Esophagus muscularis mucosa (tissue), 4 donors: ENCODE measurements around the gene MDGA2. TPM values are rescaled to one million over a fixed set of nuclear protein-coding genes. Genes with fewer than 3 reads are reported as not detected.

Experiments
- DNase-seq: peaks from one replicate; pipeline ENCODE4 v3.0.0-alpha.2; 2017; ENCODE audit errors: extremely low spot score
- H3K27ac ChIP-seq, 4 donors: fragments of 200-600 bp; sonication (generic); replicated peaks in 1 of 4; 1 replicate in 3 of 4; 2 replicates in 1 of 4; pipeline ENCODE4 v1.5.1; 2016 to 2019; ENCODE audit warnings: mild to moderate bottlenecking in 1 of 4
- H3K27me3 ChIP-seq, 4 donors: fragments of 200-600 bp; sonication (generic); one replicate each; pipeline versions ENCODE4 v1.5.1 to v1.6.0; 2016 to 2019
- H3K36me3 ChIP-seq, 4 donors: fragments of 200-600 bp; sonication (generic); one replicate each; pipeline ENCODE4 v1.5.1; 2016 to 2019
- H3K4me1 ChIP-seq, 4 donors: fragments of 200-600 bp; sonication (generic); one replicate each; pipeline ENCODE4 v1.5.1; 2016 to 2019
- H3K4me3 ChIP-seq, 4 donors: fragments of 200-600 bp; sonication (generic); 1 replicate in 2 of 4; 2 replicates in 2 of 4; pipeline ENCODE4 v1.5.1; 2016 to 2019; ENCODE audit warnings: mild to moderate bottlenecking in 4 of 4, moderate library complexity in 1 of 4
- H3K9me3 ChIP-seq, 4 donors: fragments of 200-600 bp; sonication (generic); 1 replicate in 3 of 4; 2 replicates in 1 of 4; pipeline ENCODE4 v1.5.1; 2016 to 2019
- CTCF ChIP-seq, 3 experiments: fragments of 200-600 bp in 2 of 3; fragments of 450-650 bp in 1 of 3; sonication (generic) in 2 of 3; IDR thresholded peaks; one replicate each; pipeline ENCODE4 v1.5.1; 2017 to 2019; ENCODE audit warnings: antibody characterized with exemption in 3 of 3, mild to moderate bottlenecking in 2 of 3, moderate library complexity in 1 of 3
- EP300 ChIP-seq: sonication (generic); formaldehyde crosslinking; IDR thresholded peaks from one replicate; pipeline ENCODE4 v1.6.1; 2017; ENCODE audit warnings: antibody characterized with exemption
- POLR2A ChIP-seq: fragments of 450-650 bp; IDR thresholded peaks from one replicate; pipeline ENCODE4 v1.6.1; 2017; ENCODE audit warnings: antibody characterized with exemption, moderate library complexity, mild to moderate bottlenecking, low read depth
- POLR2AphosphoS5 ChIP-seq, 2 donors: sonication (generic); formaldehyde crosslinking; IDR thresholded peaks; one replicate each; pipeline ENCODE4 v1.6.1; 2017; ENCODE audit warnings: antibody characterized with exemption in 2 of 2
- WGBS: methylation state at CpG from one replicate; pipeline ENCODE4 v1.1.5; 2018; 5-methylcytosine and 5-hydroxymethylcytosine counted together
- intact Hi-C: fragments of 100-400 bp; cut with DNase I; formaldehyde crosslinking; loops from one replicate; pipeline ENCODE4 v1.15.1; 2023
- total RNA-seq, 4 donors: library from RNA; depleted of rRNA; stranded (reverse); fragments of >200 nt; gene quantifications; one replicate each; pipeline versions ENCODE4 v1.1.0 to v1.2.1, GENCODE V29; 2016

MDGA2 gene
- total RNA-seq, 4 donors from 2014 or later: under 0.01 TPM; not detected in 3

- no peaks in the 10 kb centered on the region for H3K4me1 ChIP-seq
- 88% methylated on average over 1 of the region's 1 CpG for WGBS
- no peaks in the 10 kb centered on the region for H3K36me3 ChIP-seq
- no peak for TF ChIP-seq POLR2AphosphoS5 (IDR thresholded peaks at IDR 0.05)
- no peak for TF ChIP-seq CTCF (IDR thresholded peaks at IDR 0.05)
- TF ChIP-seq POLR2A: no peak
- no peak for TF ChIP-seq EP300
- H3K27me3 ChIP-seq: no peaks in the 10 kb centered on the region
- intact Hi-C loops: no loop called here
- DNase-seq: no peak
- no peaks in the 10 kb centered on the region for H3K9me3 ChIP-seq
- no peak overlapping the region for H3K4me3 ChIP-seq
- H3K27ac ChIP-seq: no peak overlapping the region
These were observed 508.0 kb downstream of the MDGA2 start for GRCh38 chr14:47167402-47167801.

GRCh38 chr14:47155395-47155794 is 520.0 kb downstream of the MDGA2 start:
- TF ChIP-seq POLR2AphosphoS5 (IDR thresholded peaks at IDR 0.05) (no peak), EP300 (no peak), POLR2A (no peak), CTCF (IDR thresholded peaks at IDR 0.05) (no peak)
- Histone ChIP-seq H3K4me1 (no peaks in the 10 kb centered on the region), H3K9me3 (no peaks in the 10 kb centered on the region), H3K27ac (no peak overlapping the region), H3K27me3 (no peaks in the 10 kb centered on the region), H3K36me3 (no peaks in the 10 kb centered on the region), H3K4me3 (no peak overlapping the region)
- intact Hi-C loops: no loop called here
- WGBS: 97% methylated on average over 13 of the region's 13 CpGs
- no peak for DNase-seq

- H3K9me3 ChIP-seq: no peaks in the 10 kb centered on the region
- no peak overlapping the region for H3K27ac ChIP-seq
These were observed 521.1 kb downstream of the MDGA2 start for GRCh38 chr14:47154276-47154797.

DNA sequence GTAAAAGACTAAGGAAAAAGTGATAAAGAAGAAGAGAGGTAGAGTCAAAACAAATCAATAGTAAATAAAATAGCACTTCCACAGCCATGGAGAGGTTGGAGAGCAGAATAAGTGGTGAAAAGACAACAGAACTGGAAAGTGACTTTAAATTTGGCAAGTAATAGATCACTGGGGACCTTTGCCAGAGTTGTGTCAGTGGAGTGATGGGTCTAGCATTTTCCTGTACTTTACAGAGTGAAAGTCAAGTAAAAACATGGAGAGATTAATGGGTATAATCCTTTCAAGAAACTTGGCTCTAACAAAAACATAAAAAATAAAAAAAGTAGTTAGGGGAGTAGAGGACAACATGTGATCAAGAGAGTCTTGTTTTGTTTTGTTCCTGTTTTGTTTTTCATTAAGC is 521.7 kb downstream of the MDGA2 start:
- Histone ChIP-seq H3K4me3 (no peak overlapping the region), H3K27ac (no peak overlapping the region), H3K4me1 (no peaks in the 10 kb centered on the region), H3K9me3 (no peaks in the 10 kb centered on the region), H3K36me3 (no peaks in the 10 kb centered on the region), H3K27me3 (no peaks in the 10 kb centered on the region)
- no peak for DNase-seq
- TF ChIP-seq POLR2AphosphoS5 (IDR thresholded peaks at IDR 0.05) (no peak), POLR2A (no peak), CTCF (IDR thresholded peaks at IDR 0.05) (no peak), EP300 (no peak)
- intact Hi-C loops: no loop called here

More at GRCh38 chr14:47154276-47154797, 521.1 kb downstream of the MDGA2 start:
- TF ChIP-seq POLR2A (no peak), EP300 (no peak), POLR2AphosphoS5 (IDR thresholded peaks at IDR 0.05) (no peak), CTCF (IDR thresholded peaks at IDR 0.05) (no peak)
- 87% methylated on average over 8 of the region's 14 CpGs for WGBS
- Histone ChIP-seq H3K36me3 (no peaks in the 10 kb centered on the region), H3K4me3 (no peak overlapping the region), H3K27me3 (no peaks in the 10 kb centered on the region), H3K4me1 (no peaks in the 10 kb centered on the region)
- intact Hi-C loops: no loop called here
- DNase-seq: no peak

- no peaks in the 10 kb centered on the region for H3K9me3 ChIP-seq
- no peaks in the 10 kb centered on the region for H3K36me3 ChIP-seq
- no peak overlapping the region for H3K27ac ChIP-seq
- no peak overlapping the region for H3K4me3 ChIP-seq
- 66% methylated on average over 3 of the region's 3 CpGs for WGBS
- DNase-seq: no peak
- H3K27me3 ChIP-seq: no peaks in the 10 kb centered on the region
- H3K4me1 ChIP-seq: no peaks in the 10 kb centered on the region
- intact Hi-C loops: no loop called here
- no peak for TF ChIP-seq CTCF (IDR thresholded peaks at IDR 0.05)
These were observed 525.1 kb downstream of the MDGA2 start for GRCh38 chr14:47150267-47150666.
